KMS-11 (cell line): ENCODE data around the gene RAPGEF5.

Experiments used
- H2AFZ ChIP-seq: fragments of 200-600 bp; sonication (generic); 2 replicates; pipeline ENCODE4 v1.6.1; 2016; ENCODE audit warnings: antibody characterized with exemption, mixed run types, low read depth
- H3K27ac ChIP-seq: fragments of 200-600 bp; sonication (generic); 2 replicates; pipeline ENCODE4 v1.6.1; 2016; ENCODE audit warnings: mild to moderate bottlenecking, mixed run types
- H3K27me3 ChIP-seq: fragments of 200-600 bp; sonication (generic); 2 replicates; pipeline ENCODE4 v1.6.1; 2017; ENCODE audit warnings: mild to moderate bottlenecking, low read depth, mixed run types, moderate library complexity; ENCODE audit not compliant: insufficient read depth
- H3K36me3 ChIP-seq: fragments of 200-600 bp; sonication (generic); 2 replicates; pipeline ENCODE4 v1.6.1; 2017; ENCODE audit warnings: mild to moderate bottlenecking, mixed run types; ENCODE audit not compliant: insufficient read depth
- H3K4me1 ChIP-seq: fragments of 200-600 bp; sonication (generic); 2 replicates; pipeline ENCODE4 v1.6.1; 2016; ENCODE audit warnings: mild to moderate bottlenecking, low read depth, mixed run types; ENCODE audit not compliant: poor library complexity, severe bottlenecking
- H3K4me2 ChIP-seq: fragments of 200-600 bp; sonication (generic); 2 replicates; pipeline ENCODE4 v1.7.0; 2016; ENCODE audit warnings: mild to moderate bottlenecking, mixed run types
- H3K4me3 ChIP-seq: fragments of 200-600 bp; sonication (generic); IDR thresholded peaks from 2 replicates; pipeline ENCODE4 v1.6.1; 2017; ENCODE audit warnings: low read depth, low read length, mixed read lengths; ENCODE audit not compliant: insufficient read depth
- H3K79me2 ChIP-seq: fragments of 200-600 bp; sonication (generic); 2 replicates; pipeline ENCODE4 v1.6.1; 2016; ENCODE audit warnings: low read depth, mixed run types; ENCODE audit not compliant: insufficient read depth
- H3K9ac ChIP-seq: fragments of 200-600 bp; sonication (generic); 2 replicates; pipeline ENCODE4 v1.6.1; 2016; ENCODE audit warnings: mild to moderate bottlenecking, mixed run types
- H4K20me1 ChIP-seq: fragments of 200-600 bp; sonication (generic); 2 replicates; pipeline ENCODE4 v1.6.1; 2016; ENCODE audit warnings: mild to moderate bottlenecking, mixed run types; ENCODE audit not compliant: insufficient read depth
- CTCF ChIP-seq: fragments of 200-600 bp; sonication (generic); conservative IDR thresholded peaks from 2 replicates; pipeline ENCODE4 v1.6.1; 2017; ENCODE audit warnings: low read depth, mild to moderate bottlenecking, antibody characterized with exemption, low read length, moderate library complexity, mixed read lengths

RAPGEF5 gene

GRCh38 chr7:22330903-22331302, 26.1 kb downstream of the RAPGEF5 start:
- Histone ChIP-seq H3K9ac (no peak overlapping the region), H3K79me2 (no peaks in the 10 kb centered on the region), H3K27ac (no peak overlapping the region), H3K4me2 (no peak overlapping the region), H3K36me3 (no peaks in the 10 kb centered on the region), H3K4me1 (peaks cover 5% of the 10 kb centered on the region), H3K4me3 (no peak overlapping the region), H2AFZ (no peak overlapping the region), H3K27me3 (no peaks in the 10 kb centered on the region), H4K20me1 (no peaks in the 10 kb centered on the region)
- TF ChIP-seq CTCF, result no peak

- H3K79me2 ChIP-seq, result no peaks in the 10 kb centered on the region
- no peak overlapping the region for H2AFZ ChIP-seq
- no peaks in the 10 kb centered on the region for H3K36me3 ChIP-seq
- H3K4me3 ChIP-seq, result no peak overlapping the region
- H3K4me1 ChIP-seq, result peaks cover 5% of the 10 kb centered on the region
- H3K9ac ChIP-seq, result no peak overlapping the region
- TF ChIP-seq CTCF, result no peak
- H3K27me3 ChIP-seq, result no peaks in the 10 kb centered on the region
- no peaks in the 10 kb centered on the region for H4K20me1 ChIP-seq
- H3K4me2 ChIP-seq, result no peak overlapping the region
- H3K27ac ChIP-seq, result no peak overlapping the region
Observed at GRCh38 chr7:22329816-22330524, 27.0 kb downstream of the RAPGEF5 start.

GRCh38 chr7:22326181-22326580, 30.8 kb downstream of the RAPGEF5 start:
- H3K4me2 ChIP-seq, result no peak overlapping the region

GRCh38 chr7:22325671-22326070, 31.3 kb downstream of the RAPGEF5 start:
- H3K36me3 ChIP-seq, result no peaks in the 10 kb centered on the region
- H3K79me2 ChIP-seq, result no peaks in the 10 kb centered on the region
- H3K4me2 ChIP-seq, result no peak overlapping the region
- no peak overlapping the region for H3K4me3 ChIP-seq
- no peaks in the 10 kb centered on the region for H3K27me3 ChIP-seq
- no peak for TF ChIP-seq CTCF
- H2AFZ ChIP-seq, result no peak overlapping the region
- H3K9ac ChIP-seq, result no peak overlapping the region
- H3K27ac ChIP-seq, result no peak overlapping the region
- H3K4me1 ChIP-seq, result peaks cover 14% of the 10 kb centered on the region
- no peaks in the 10 kb centered on the region for H4K20me1 ChIP-seq

More at GRCh38 chr7:22326181-22326580, 30.8 kb downstream of the RAPGEF5 start:
- H3K4me3 ChIP-seq, result no peak overlapping the region
- H3K79me2 ChIP-seq, result no peaks in the 10 kb centered on the region
- TF ChIP-seq CTCF, result no peak
- no peaks in the 10 kb centered on the region for H3K36me3 ChIP-seq
- H2AFZ ChIP-seq, result no peak overlapping the region
- no peak overlapping the region for H3K9ac ChIP-seq
- no peaks in the 10 kb centered on the region for H4K20me1 ChIP-seq
- H3K27ac ChIP-seq, result no peak overlapping the region
- peaks cover 14% of the 10 kb centered on the region for H3K4me1 ChIP-seq
- H3K27me3 ChIP-seq, result no peaks in the 10 kb centered on the region
